Endothelial cell of umbilical vein (primary cell): ENCODE results near the gene NEDD4L. TPM values are rescaled to one million over a fixed set of nuclear protein-coding genes. Genes with fewer than 3 reads are reported as not detected.

Experiments used
- BruUV-seq: library from RNA; stranded (reverse); fragments of 400-500 nt; replicated peaks from 2 replicates; lab custom pipeline; 2021; lab: Mats Ljungman, UMichigan
- CTCF ChIA-PET: fragments of 300-600, 350-600 bp; sonication (Branson Sonifier 250); formaldehyde crosslinking; loops from one replicate; lab custom pipeline; 2021; ENCODE audit warnings: antibody characterized with exemption, inconsistent platforms; lab: Charles Lee
- POLR2A ChIA-PET: fragments of 300-600, 350-600 bp; sonication (Branson Sonifier 250); formaldehyde crosslinking; loops from one replicate; lab custom pipeline; 2021; ENCODE audit warnings: antibody characterized with exemption, inconsistent platforms; lab: Charles Lee
- DNase-seq: peaks from one replicate; pipeline ENCODE4 v3.0.0-alpha.2; 2011; ENCODE audit warnings: low read depth, low spot score
- FAIRE-seq: peaks from 2 replicates; lab custom pipeline; 2011; peaks lifted over from hg19 to GRCh38; lab: Jason Lieb, UNC
- H2AFZ ChIP-seq: 2 replicates; pipeline ENCODE4 v1.6.0; 2012; ENCODE audit warnings: low read depth, low read length, control low read depth, inconsistent platforms
- H3K27ac ChIP-seq: 2 replicates; pipeline ENCODE4 v1.5.1; 2011; ENCODE audit warnings: low read depth, mild to moderate bottlenecking, control low read depth, low read length, moderate library complexity; ENCODE audit not compliant: insufficient read depth
- H3K27me3 ChIP-seq, 2 experiments: 2 replicates each; pipeline versions ENCODE4 v1.6.0 to v1.6.1; 2011; ENCODE audit warnings: low read length in 2 of 2, mixed read lengths in 1 of 2; ENCODE audit not compliant: control insufficient read depth in 2 of 2, insufficient read depth in 2 of 2
- H3K36me3 ChIP-seq, 2 experiments: 2 replicates in 1 of 2; 3 replicates in 1 of 2; pipeline ENCODE4 v1.5.1; 2011; ENCODE audit warnings: low read length in 2 of 2, mild to moderate bottlenecking in 1 of 2, moderate library complexity in 1 of 2; ENCODE audit not compliant: control insufficient read depth in 2 of 2, insufficient read depth in 2 of 2; ENCODE audit errors: extremely low read depth in 1 of 2
- H3K4me1 ChIP-seq: 3 replicates; pipeline ENCODE4 v1.5.1; 2011; ENCODE audit warnings: mild to moderate bottlenecking, low read length; ENCODE audit not compliant: control insufficient read depth, insufficient read depth; ENCODE audit errors: extremely low read depth
- H3K4me2 ChIP-seq: 2 replicates; pipeline ENCODE4 v1.6.1; 2011; ENCODE audit warnings: low read length, control low read depth, mixed read lengths; ENCODE audit not compliant: insufficient read depth
- H3K4me3 ChIP-seq, 3 experiments: fragments of 200-600 bp in 1 of 3; sonication (generic), shearing (Covaris generic) in 1 of 3; replicated peaks in 1 of 3; 2 replicates each; pipeline ENCODE4 v1.5.1; 2011 to 2016; ENCODE audit warnings: control low read depth in 3 of 3, low read length in 3 of 3, mild to moderate bottlenecking in 2 of 3, inconsistent platforms in 1 of 3, low read depth in 1 of 3, moderate library complexity in 1 of 3; ENCODE audit not compliant: insufficient read depth in 1 of 3
- H3K79me2 ChIP-seq: 2 replicates; pipeline ENCODE4 v1.6.0; 2012; ENCODE audit warnings: low read length, inconsistent platforms; ENCODE audit not compliant: control insufficient read depth, insufficient read depth
- H3K9ac ChIP-seq: replicated peaks from 2 replicates; pipeline ENCODE3; 2011; ENCODE audit warnings: low read length, control low read depth; ENCODE audit not compliant: insufficient read depth; ENCODE audit errors: extremely low read depth
- H3K9me1 ChIP-seq: replicated peaks from 3 replicates; pipeline ENCODE4 v1.6.0; 2011; ENCODE audit warnings: mild to moderate bottlenecking, low read length; ENCODE audit not compliant: control insufficient read depth, insufficient read depth; ENCODE audit errors: extremely low read depth
- H3K9me3 ChIP-seq: replicated peaks from 2 replicates; pipeline ENCODE4 v1.5.1; 2012; ENCODE audit warnings: low read length, inconsistent platforms; ENCODE audit not compliant: control insufficient read depth, insufficient read depth
- H4K20me1 ChIP-seq: replicated peaks from 2 replicates; pipeline ENCODE3; 2011; ENCODE audit warnings: mild to moderate bottlenecking, low read length; ENCODE audit not compliant: control insufficient read depth, insufficient read depth; ENCODE audit errors: extremely low read depth
- CTCF ChIP-seq, 2 donors: IDR thresholded peaks; 1 replicate in 1 of 2; 2 replicates in 1 of 2; pipeline ENCODE4 v1.5.1; 2011; ENCODE audit warnings: low read length in 2 of 2, mild to moderate bottlenecking in 2 of 2, moderate library complexity in 2 of 2, control low read depth in 1 of 2, inconsistent platforms in 1 of 2, low read depth in 1 of 2; ENCODE audit not compliant: insufficient read depth in 1 of 2; ENCODE audit errors: extremely low read depth in 1 of 2
- EZH2 ChIP-seq: IDR thresholded peaks from 2 replicates; pipeline ENCODE4 v1.6.1; 2012; ENCODE audit warnings: borderline replicate concordance, low read depth, mild to moderate bottlenecking, moderate library complexity, low read length, inconsistent platforms; ENCODE audit not compliant: severe bottlenecking
- FOS ChIP-seq: IDR thresholded peaks from 2 replicates; pipeline ENCODE4 v1.6.1; 2011; ENCODE audit warnings: mild to moderate bottlenecking, low read length, moderate library complexity, borderline replicate concordance; ENCODE audit not compliant: insufficient read depth
- GATA2 ChIP-seq: IDR thresholded peaks from 2 replicates; pipeline ENCODE4 v1.7.0; 2011; ENCODE audit warnings: low read depth, mild to moderate bottlenecking, moderate library complexity, mixed read lengths, low read length; ENCODE audit not compliant: insufficient read length, insufficient read depth
- JUN ChIP-seq: IDR thresholded peaks from 2 replicates; pipeline ENCODE4 v1.6.1; 2011; ENCODE audit warnings: borderline replicate concordance, low read depth; ENCODE audit not compliant: insufficient read length, insufficient read depth
- MAX ChIP-seq: IDR thresholded peaks from 2 replicates; pipeline ENCODE4 v1.6.1; 2011; ENCODE audit not compliant: insufficient read depth, insufficient read length
- MYC ChIP-seq: IDR thresholded peaks from one replicate; pipeline ENCODE4 v1.6.1; 2011; ENCODE audit warnings: mild to moderate bottlenecking, low read depth, low read length
- POLR2A ChIP-seq: IDR thresholded peaks from 2 replicates; pipeline ENCODE4 v1.6.1; 2012; ENCODE audit warnings: low read depth, mild to moderate bottlenecking, control low read depth, low read length
- POLR2AphosphoS5 ChIP-seq: IDR thresholded peaks from 2 replicates; pipeline ENCODE4 v1.6.1; 2012; ENCODE audit warnings: low read depth, mild to moderate bottlenecking, control low read depth, low read length, moderate library complexity; ENCODE audit not compliant: insufficient read depth
- dilution Hi-C: fragments of 300-500 bp; cut with MboI; formaldehyde crosslinking; loops from one replicate; pipeline ENCODE4 v1.15.0; 2019; ENCODE audit warnings: low sequenced_read_pairs; ENCODE audit not compliant: extremely low pct_ligation_motif_present
- intact Hi-C: fragments of 100-400 bp; cut with micrococcal nuclease; formaldehyde crosslinking; loops from one replicate; pipeline ENCODE4 v1.10.0; 2022
- polyA plus RNA-seq, 4 experiments: library from polyadenylated mRNA; depleted of rRNA in 3 of 4; stranded (reverse) in 3 of 4; unstranded in 1 of 4; fragments of >200 nt; gene quantifications; 2 replicates each; pipeline versions ENCODE4 v1.2.1 to v1.2.3, GENCODE V29; 2011 to 2012; ENCODE audit warnings: missing spikeins in 1 of 4
- total RNA-seq: library from RNA; stranded (reverse); gene quantifications from 2 replicates; pipeline ENCODE4 v1.2.3, GENCODE V29; 2021

Gene NEDD4L
- total and polyA plus RNA-seq, 2 donors (not counting 3 experiments of a cell fraction or from before 2014, with no cell fraction given): 20.5 to 78.9 TPM

- Histone ChIP-seq H3K79me2 (no peaks in the 10 kb centered on the region), H2AFZ (no peak overlapping the region), H3K4me2 (no peak overlapping the region), H3K4me3 (no peak overlapping the region), H3K4me1 (peaks cover 10% of the 10 kb centered on the region), H4K20me1 (no peaks in the 10 kb centered on the region), H3K9me1 (no peaks in the 10 kb centered on the region), H3K9me3 (no peaks in the 10 kb centered on the region), H3K9ac (no peak overlapping the region), H3K36me3 (peaks cover 0 to 2% of the 10 kb centered on the region in 2 experiments), H3K27ac (no peak overlapping the region), H3K27me3 (no peaks in the 10 kb centered on the region)
- FAIRE-seq (no peak), DNase-seq (no peak)
- ChIA-PET POLR2A (no interaction called here), CTCF (interaction anchor here (1.1 to 3.9 kb wide), 3 partner anchors 15 to 439 kb away, joined by 3 to 12 read pairs (median 3); no protein-coding TSS in a partner anchor)
- dilution Hi-C loops (no loop called here), intact Hi-C loops (loop anchor here (5.0 to 10.0 kb wide), 4 partner anchors 148 to 443 kb away; no protein-coding TSS in a partner anchor)
- BruUV-seq: no TSS peak
- no peak for TF ChIP-seq EZH2
- no peak for TF ChIP-seq FOS
- no peak for TF ChIP-seq MAX
- no peak for TF ChIP-seq POLR2AphosphoS5
- TF ChIP-seq GATA2: no peak
- no peak for TF ChIP-seq CTCF (IDR thresholded peaks at IDR 0.05; ENCODE audit: extremely low read depth in 1 of 2, insufficient read depth in 1 of 2, low read depth in 1 of 2, low read length in 2 of 2)
- TF ChIP-seq JUN: no peak
- TF ChIP-seq POLR2A: no peak
- no peak for TF ChIP-seq MYC
Observed at GRCh38 chr18:58324824-58325480, 280.9 kb downstream of the NEDD4L start.
